Neural cell (in vitro differentiated cells): Measurements from ENCODE around the gene FAM53B. TPM values are rescaled to one million over a fixed set of nuclear protein-coding genes. Genes with fewer than 3 reads are reported as not detected.
A peak's percentile ranks its signal among the peaks of the same experiment; 100 is the strongest.
"Not testable (repeated sequence)": the region's sequence is repeated elsewhere in the genome, so short reads cannot be mapped to it uniquely, and the experiment has no call there.

Experiments used
- H2AFZ ChIP-seq: fragments of 200-600, 300-800 bp; sonication (generic), shearing (Covaris generic); 2 replicates; pipeline ENCODE4 v1.6.0; 2014; ENCODE audit warnings: low read depth, mild to moderate bottlenecking, antibody characterized with exemption, low read length, moderate library complexity
- H3F3A ChIP-seq: fragments of 200-600 bp; shearing (Covaris generic); 2 replicates; pipeline ENCODE4 v1.6.1; 2016; ENCODE audit warnings: mild to moderate bottlenecking, moderate library complexity, mixed read lengths, antibody characterized with exemption, low read length; ENCODE audit not compliant: insufficient read depth, poor library complexity, severe bottlenecking
- H3K27ac ChIP-seq: fragments of 200-600, 300-800 bp; sonication (generic), shearing (Covaris generic); 2 replicates; pipeline ENCODE4 v1.5.1; 2014; ENCODE audit warnings: mild to moderate bottlenecking, low read length, moderate library complexity
- H3K27me3 ChIP-seq: fragments of 300-800, 200-600 bp; sonication (generic), shearing (Covaris generic); 2 replicates; pipeline ENCODE4 v1.6.0; 2014; ENCODE audit warnings: mild to moderate bottlenecking, low read depth, low read length, moderate library complexity; ENCODE audit not compliant: insufficient read depth
- H3K36me3 ChIP-seq: fragments of 300-800, 200-600 bp; sonication (generic), shearing (Covaris generic); 2 replicates; pipeline ENCODE4 v1.5.1; 2014; ENCODE audit warnings: mild to moderate bottlenecking, antibody characterized with exemption, low read length, moderate library complexity; ENCODE audit not compliant: insufficient read depth
- H3K4me2 ChIP-seq: fragments of 300-800, 200-600 bp; sonication (generic), shearing (Covaris generic); 2 replicates; pipeline ENCODE4 v1.6.0; 2014; ENCODE audit warnings: mild to moderate bottlenecking, low read length
- H3K4me3 ChIP-seq: fragments of 300-800, 200-600 bp; sonication (generic), shearing (Covaris generic); 2 replicates; pipeline ENCODE4 v1.5.1; 2014; ENCODE audit warnings: mild to moderate bottlenecking, low read length, moderate library complexity
- H3K79me2 ChIP-seq: fragments of 200-600 bp; shearing (Covaris generic); replicated peaks from 2 replicates; pipeline ENCODE4 v1.6.0; 2014; ENCODE audit warnings: mild to moderate bottlenecking, low read length, moderate library complexity; ENCODE audit not compliant: insufficient read depth
- H3K9ac ChIP-seq: fragments of 300-800, 200-600 bp; sonication (generic), shearing (Covaris generic); 2 replicates; pipeline ENCODE4 v1.6.1; 2016; ENCODE audit warnings: mild to moderate bottlenecking, low read length, mixed read lengths
- H3K9me2 ChIP-seq: fragments of 200-600 bp; shearing (Covaris generic); 2 replicates; pipeline ENCODE4 v1.6.1; 2016; ENCODE audit warnings: mild to moderate bottlenecking, low read length, mixed read lengths; ENCODE audit not compliant: insufficient read depth
- H3K9me3 ChIP-seq: fragments of 200-600, 300-800 bp; sonication (generic), shearing (Covaris generic); 2 replicates; pipeline ENCODE4 v1.6.1; 2016; ENCODE audit warnings: mild to moderate bottlenecking, mixed run types, low read length, moderate library complexity, mixed read lengths
- H4K20me1 ChIP-seq: fragments of 200-600 bp; shearing (Covaris generic); 2 replicates; pipeline ENCODE4 v1.6.1; 2016; ENCODE audit warnings: mild to moderate bottlenecking, mixed run types; ENCODE audit not compliant: insufficient read depth
- CTCF ChIP-seq: fragments of 450-650 bp; IDR thresholded peaks from 2 replicates; pipeline ENCODE4 v1.5.1; 2014; ENCODE audit warnings: antibody characterized with exemption, mild to moderate bottlenecking, moderate library complexity; ENCODE audit not compliant: poor library complexity, severe bottlenecking
- EP300 ChIP-seq: fragments of 450-650 bp; conservative IDR thresholded peaks from 2 replicates; pipeline ENCODE4 v1.6.1; 2014; ENCODE audit warnings: antibody characterized with exemption, mild to moderate bottlenecking, moderate library complexity; ENCODE audit not compliant: poor library complexity, severe bottlenecking
- EZH2 ChIP-seq: fragments of 200-600, 300-800 bp; shearing (Covaris generic), sonication (generic); IDR thresholded peaks from 2 replicates; pipeline ENCODE4 v1.6.1; 2014; ENCODE audit warnings: antibody characterized with exemption, low read length, borderline replicate concordance, mild to moderate bottlenecking; ENCODE audit not compliant: insufficient read depth, poor library complexity, severe bottlenecking
- MXI1 ChIP-seq: fragments of 450-650 bp; conservative IDR thresholded peaks from 2 replicates; pipeline ENCODE4 v1.6.1; 2014; ENCODE audit warnings: antibody characterized with exemption, mild to moderate bottlenecking; ENCODE audit not compliant: poor library complexity, severe bottlenecking
- POLR2AphosphoS5 ChIP-seq: IDR thresholded peaks from 2 replicates; pipeline ENCODE4 v1.6.1; 2012
- RAD21 ChIP-seq: fragments of 450-650 bp; conservative IDR thresholded peaks from 2 replicates; pipeline ENCODE4 v1.6.1; 2014; ENCODE audit warnings: antibody characterized with exemption, mild to moderate bottlenecking, moderate library complexity
- REST ChIP-seq: IDR thresholded peaks from 2 replicates; pipeline ENCODE4 v1.6.1; 2012; ENCODE audit warnings: borderline replicate concordance
- SMC3 ChIP-seq: fragments of 450-650 bp; conservative IDR thresholded peaks from 2 replicates; pipeline ENCODE4 v1.6.1; 2014; ENCODE audit warnings: antibody characterized with exemption, mild to moderate bottlenecking, moderate library complexity; ENCODE audit not compliant: poor library complexity
- TAF1 ChIP-seq: IDR thresholded peaks from 2 replicates; pipeline ENCODE4 v1.6.1; 2012; ENCODE audit warnings: low read depth
- polyA plus RNA-seq: library from polyadenylated mRNA; depleted of rRNA; stranded (reverse); fragments of >200 nt; gene quantifications from 2 replicates; pipeline ENCODE4 v1.2.3, GENCODE V29; 2014

FAM53B gene
- polyA plus RNA-seq, 1 donor from 2014 or later: 21.8 TPM

- Histone ChIP-seq H4K20me1 (no peaks in the 10 kb centered on the region), H3K4me3 (peak within 1 kb of the TSS; percentile 100), H3K9me2 (no peaks in the 10 kb centered on the region), H3K27me3 (no peaks in the 10 kb centered on the region), H3K79me2 (peaks cover 7% of the 10 kb centered on the region), H3F3A (no peaks in the 10 kb centered on the region), H3K9me3 (no peaks in the 10 kb centered on the region), H3K9ac (peak within 1 kb of the TSS; percentile 93), H3K36me3 (no peaks in the 10 kb centered on the region), H3K4me2 (peak within 1 kb of the TSS; percentile 44), H2AFZ (peak within 1 kb of the TSS; percentile 99), H3K27ac (peak within 1 kb of the TSS; percentile 86)
- peak; percentile 66 for TF ChIP-seq MXI1
- TF ChIP-seq EP300: peak; percentile 44
- TF ChIP-seq REST: peak; percentile 67
- peak; percentile 49 for TF ChIP-seq TAF1
- peak; percentile 60 for TF ChIP-seq SMC3
- peak; percentile 51 for TF ChIP-seq RAD21
- no peak for TF ChIP-seq EZH2
- TF ChIP-seq CTCF: peak; percentile 56
- peak; percentile 87 for TF ChIP-seq POLR2AphosphoS5
Observed at GRCh38 chr10:124791547-124792348, 47.6 kb upstream of the FAM53B start, which contains the start of gene EEF1AKMT2. TSS of gene EEF1AKMT2 (minus strand) at chr10:124791887. CDS start at chr10:124791833, 54 bp downstream.

- H3K36me3 ChIP-seq, H3F3A ChIP-seq, H2AFZ ChIP-seq, H3K79me2 ChIP-seq, H3K4me3 ChIP-seq, H3K4me2 ChIP-seq, H3K27ac ChIP-seq, H3K9me2 ChIP-seq, H3K9me3 ChIP-seq, H4K20me1 ChIP-seq, H3K27me3 ChIP-seq, H3K9ac ChIP-seq: not testable (repeated sequence)
Observed at GRCh38 chr10:124782900-124783299, 38.7 kb upstream of the FAM53B start.
